ENCODE data around the gene WARS2.

GRCh38 chr1:119007339-119007669 lies 133.1 kb downstream of the WARS2 start:
- TF ChIP-seq ZNF274 (IDR thresholded peaks at IDR 0.05; ENCODE audit: low read depth, low read length) (no peak), YY1 (IDR thresholded peaks at IDR 0.05; ENCODE audit: insufficient read depth, insufficient read length) (no peak)
